Endodermal cell (in vitro differentiated cells): Measurements from ENCODE around the gene SUMF2. TPM values are rescaled to one million over a fixed set of nuclear protein-coding genes. Genes with fewer than 3 reads are reported as not detected.

Experiments
- DNase-seq: peaks from one replicate; pipeline ENCODE4 v3.0.0-alpha.2; 2017
- H3K27ac ChIP-seq: 2 replicates; pipeline ENCODE4 v1.5.1; 2013; ENCODE audit warnings: mild to moderate bottlenecking, low read depth, low read length, moderate library complexity
- H3K27me3 ChIP-seq: 2 replicates; pipeline ENCODE4 v1.6.1; 2013; ENCODE audit warnings: mild to moderate bottlenecking, low read length, moderate library complexity; ENCODE audit not compliant: insufficient read depth, control insufficient read depth, poor library complexity, severe bottlenecking
- H3K36me3 ChIP-seq: 2 replicates; pipeline ENCODE4 v1.7.0; 2013; ENCODE audit warnings: mild to moderate bottlenecking, low read length, moderate library complexity; ENCODE audit not compliant: control insufficient read depth, insufficient read depth
- H3K4me1 ChIP-seq: one replicate; pipeline ENCODE4 v1.7.0; 2013; ENCODE audit warnings: low read length; ENCODE audit not compliant: control insufficient read depth, insufficient read depth
- H3K4me3 ChIP-seq: 2 replicates; pipeline ENCODE4 v1.5.1; 2013; ENCODE audit warnings: mild to moderate bottlenecking, low read length, moderate library complexity
- H3K9ac ChIP-seq: 2 replicates; pipeline ENCODE4 v1.6.1; 2013; ENCODE audit warnings: mild to moderate bottlenecking, low read length, moderate library complexity; ENCODE audit not compliant: poor library complexity, severe bottlenecking; ENCODE audit errors: extremely low read depth
- H3K9me3 ChIP-seq: 2 replicates; pipeline ENCODE4 v1.6.1; 2013; ENCODE audit warnings: mild to moderate bottlenecking, low read length, moderate library complexity; ENCODE audit not compliant: control insufficient read depth
- H3K27ac Mint-ChIP-seq: 2 replicates; pipeline ENCODE4 v1.8.0; 2020; ENCODE audit warnings: mixed read lengths
- H3K27me3 Mint-ChIP-seq: 2 replicates; pipeline ENCODE4 v1.8.0; 2021; ENCODE audit warnings: mild to moderate bottlenecking, mixed read lengths; ENCODE audit not compliant: insufficient read depth
- H3K36me3 Mint-ChIP-seq: 2 replicates; pipeline ENCODE4 v1.8.0; 2020; ENCODE audit warnings: low read depth, mixed read lengths
- H3K4me1 Mint-ChIP-seq: 2 replicates; pipeline ENCODE4 v1.8.0; 2020; ENCODE audit warnings: mixed read lengths
- H3K4me3 Mint-ChIP-seq: 2 replicates; pipeline ENCODE4 v1.8.0; 2020; ENCODE audit warnings: mild to moderate bottlenecking, moderate library complexity, mixed read lengths
- H3K9me3 Mint-ChIP-seq: 2 replicates; pipeline ENCODE4 v1.8.0; 2020; ENCODE audit warnings: mild to moderate bottlenecking, mixed read lengths
- WGBS, 2 experiments: methylation state at CpG; one replicate each; pipeline versions ENCODE4 v1.1.5 to v1.1.7; 2013; ENCODE audit warnings: missing lambda C conversion rate in 2 of 2, mixed read lengths in 1 of 2; ENCODE audit not compliant: insufficient coverage in 1 of 2, insufficient read length in 1 of 2; 5-methylcytosine and 5-hydroxymethylcytosine counted together
- total RNA-seq, 2 donors: library from RNA; stranded (reverse); fragmentation: NEBNext Ultra II Directional in 1 of 2; extraction: Animal tissue kit (Norgen Biotek cat#: 25700) in 1 of 2; gene quantifications; 2 replicates in 1 of 2; 3 replicates in 1 of 2; pipeline ENCODE4 v1.2.1, GENCODE V29; 2021
- TF ChIP-seq, protein P1 (sequence below): fragments of 200-600 bp; sonication (generic); conservative IDR thresholded peaks from 2 replicates; pipeline ENCODE4 v1.5.0; 2021; ENCODE audit warnings: antibody characterized with exemption, mild to moderate bottlenecking

SUMF2 gene
- total RNA-seq, 2 donors from 2014 or later, result 122 to 133 TPM

DNA sequence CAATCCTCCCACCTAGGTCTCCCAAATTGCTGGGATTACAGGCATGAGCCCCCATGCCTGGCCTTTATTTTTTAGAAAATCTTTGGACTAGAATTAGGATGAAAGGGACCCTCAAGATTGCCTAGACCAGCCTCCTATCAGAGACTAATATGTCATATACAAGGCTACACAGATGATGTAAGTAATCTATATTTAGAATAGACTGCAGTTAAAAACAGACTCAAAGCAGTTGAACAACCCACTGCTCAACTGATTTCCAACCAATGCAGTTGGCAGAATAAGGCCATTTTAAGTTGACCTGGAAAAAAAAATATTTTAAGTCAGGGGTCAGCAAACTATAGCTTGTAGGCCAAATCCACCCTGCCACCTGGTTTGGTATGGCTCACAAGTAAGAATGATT, 40.6 kb upstream of the SUMF2 start:
- Histone ChIP-seq H3K4me3 (no peak overlapping the region), H3K9ac (no peak overlapping the region), H3K36me3 (peaks cover 36% of the 10 kb centered on the region), H3K27me3 (no peaks in the 10 kb centered on the region), H3K9me3 (no peaks in the 10 kb centered on the region), H3K27ac (no peak overlapping the region), H3K4me1 (no peaks in the 10 kb centered on the region)
- DNase-seq, result no peak
- Mint-ChIP-seq H3K9me3 (no peaks in the 10 kb centered on the region), H3K4me3 (no peak overlapping the region), H3K27me3 (no peaks in the 10 kb centered on the region), H3K36me3 (peaks cover 50% of the 10 kb centered on the region), H3K27ac (no peak overlapping the region), H3K4me1 (no peaks in the 10 kb centered on the region)
- TF ChIP-seq, protein P1, sequence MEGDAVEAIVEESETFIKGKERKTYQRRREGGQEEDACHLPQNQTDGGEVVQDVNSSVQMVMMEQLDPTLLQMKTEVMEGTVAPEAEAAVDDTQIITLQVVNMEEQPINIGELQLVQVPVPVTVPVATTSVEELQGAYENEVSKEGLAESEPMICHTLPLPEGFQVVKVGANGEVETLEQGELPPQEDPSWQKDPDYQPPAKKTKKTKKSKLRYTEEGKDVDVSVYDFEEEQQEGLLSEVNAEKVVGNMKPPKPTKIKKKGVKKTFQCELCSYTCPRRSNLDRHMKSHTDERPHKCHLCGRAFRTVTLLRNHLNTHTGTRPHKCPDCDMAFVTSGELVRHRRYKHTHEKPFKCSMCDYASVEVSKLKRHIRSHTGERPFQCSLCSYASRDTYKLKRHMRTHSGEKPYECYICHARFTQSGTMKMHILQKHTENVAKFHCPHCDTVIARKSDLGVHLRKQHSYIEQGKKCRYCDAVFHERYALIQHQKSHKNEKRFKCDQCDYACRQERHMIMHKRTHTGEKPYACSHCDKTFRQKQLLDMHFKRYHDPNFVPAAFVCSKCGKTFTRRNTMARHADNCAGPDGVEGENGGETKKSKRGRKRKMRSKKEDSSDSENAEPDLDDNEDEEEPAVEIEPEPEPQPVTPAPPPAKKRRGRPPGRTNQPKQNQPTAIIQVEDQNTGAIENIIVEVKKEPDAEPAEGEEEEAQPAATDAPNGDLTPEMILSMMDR, result no peak

DNA sequence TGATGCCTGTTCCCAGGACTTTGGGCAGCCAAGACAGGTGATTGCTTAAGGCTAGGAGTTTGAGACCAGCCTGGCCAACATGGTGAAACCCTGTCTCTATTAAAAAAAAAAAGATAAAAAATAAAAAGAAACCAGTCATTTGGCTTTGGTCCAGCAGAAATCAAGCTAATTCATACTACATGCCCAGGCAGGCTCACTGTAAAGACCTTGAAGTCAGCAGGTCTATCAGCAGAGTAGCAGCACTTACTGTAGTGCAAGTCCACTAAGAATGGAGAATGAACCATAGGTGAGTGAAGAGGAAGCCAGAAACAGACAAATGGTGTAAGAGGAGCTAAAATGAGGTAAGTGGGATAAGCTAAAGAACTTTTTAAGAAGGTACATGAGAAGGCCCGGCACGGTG, 37.5 kb upstream of the SUMF2 start:
- Histone ChIP-seq H3K27ac (no peak overlapping the region), H3K9me3 (no peaks in the 10 kb centered on the region), H3K27me3 (no peaks in the 10 kb centered on the region), H3K9ac (no peak overlapping the region), H3K4me1 (no peaks in the 10 kb centered on the region), H3K4me3 (no peak overlapping the region), H3K36me3 (peaks cover 41% of the 10 kb centered on the region)
- H3K9me3 Mint-ChIP-seq, result no peaks in the 10 kb centered on the region
- peaks cover 57% of the 10 kb centered on the region for H3K36me3 Mint-ChIP-seq
- TF ChIP-seq, protein P1, result no peak
- 97% methylated on average over 2 of the region's 2 CpGs; no CpG with 5 or more reads in 1 of the 2 experiments for WGBS, 2 experiments
- no peaks in the 10 kb centered on the region for H3K4me1 Mint-ChIP-seq
- no peak overlapping the region for H3K27ac Mint-ChIP-seq
- DNase-seq, result no peak
- H3K4me3 Mint-ChIP-seq, result no peak overlapping the region
- H3K27me3 Mint-ChIP-seq, result no peaks in the 10 kb centered on the region

DNA sequence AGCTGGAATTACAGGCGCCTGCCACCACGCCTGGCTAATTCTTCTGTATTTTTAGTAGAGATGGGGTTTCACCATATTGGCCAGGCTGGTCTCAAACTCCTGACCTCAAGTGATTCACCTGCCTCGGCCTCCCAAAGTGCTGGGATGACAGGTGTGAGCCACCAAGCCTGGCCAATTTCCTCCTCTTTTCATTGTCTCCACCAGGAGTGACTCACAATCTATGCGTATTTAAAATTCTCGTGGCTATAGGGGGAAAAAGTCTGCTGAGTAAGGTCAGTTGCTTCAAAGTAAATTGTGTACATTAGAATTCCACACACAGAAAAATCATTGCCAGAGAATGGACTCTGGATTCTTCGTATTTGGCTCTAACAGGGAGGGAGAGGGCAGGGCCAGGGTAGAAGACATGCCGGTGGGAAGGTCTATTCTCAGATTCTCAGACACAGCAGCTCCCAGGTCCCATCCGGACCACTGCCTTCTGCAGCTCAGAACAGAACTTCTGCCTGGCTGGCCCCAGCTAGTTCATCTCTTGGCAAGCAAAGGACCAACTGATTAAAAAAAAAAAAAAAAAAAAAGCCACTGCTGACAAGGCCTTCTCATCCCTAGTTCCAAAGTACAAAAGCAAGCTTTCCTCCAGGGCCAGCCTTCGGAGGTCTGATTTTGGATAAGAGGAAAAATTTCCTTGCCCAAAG, 35.0 kb upstream of the SUMF2 start:
- no peaks in the 10 kb centered on the region for H3K4me1 Mint-ChIP-seq
- WGBS, 2 experiments, result 92 to 100% methylated on average over 4 to 8 of the region's 9 CpGs
- Histone ChIP-seq H3K36me3 (peaks cover 42% of the 10 kb centered on the region), H3K4me3 (no peak overlapping the region), H3K27me3 (no peaks in the 10 kb centered on the region), H3K9ac (no peak overlapping the region), H3K4me1 (no peaks in the 10 kb centered on the region), H3K9me3 (no peaks in the 10 kb centered on the region), H3K27ac (no peak overlapping the region)
- DNase-seq, result no peak
- H3K9me3 Mint-ChIP-seq, result no peaks in the 10 kb centered on the region
- H3K36me3 Mint-ChIP-seq, result peaks cover 54% of the 10 kb centered on the region
- TF ChIP-seq, protein P1, result no peak
- no peak overlapping the region for H3K27ac Mint-ChIP-seq
- H3K27me3 Mint-ChIP-seq, result no peaks in the 10 kb centered on the region
- H3K4me3 Mint-ChIP-seq, result no peak overlapping the region
